HG03066 (cell line): ENCODE measurements around the gene FMN1.
"Not testable (repeated sequence)": the region's sequence is repeated elsewhere in the genome, so short reads cannot be mapped to it uniquely, and the experiment has no call there.

Experiments
- ATAC-seq: cut with Tn5 transposase; IDR thresholded peaks from one replicate; pipeline ENCODE4 v1.9.1; 2021; ENCODE audit warnings: low read depth; ENCODE audit not compliant: unreplicated experiment

FMN1 gene

DNA sequence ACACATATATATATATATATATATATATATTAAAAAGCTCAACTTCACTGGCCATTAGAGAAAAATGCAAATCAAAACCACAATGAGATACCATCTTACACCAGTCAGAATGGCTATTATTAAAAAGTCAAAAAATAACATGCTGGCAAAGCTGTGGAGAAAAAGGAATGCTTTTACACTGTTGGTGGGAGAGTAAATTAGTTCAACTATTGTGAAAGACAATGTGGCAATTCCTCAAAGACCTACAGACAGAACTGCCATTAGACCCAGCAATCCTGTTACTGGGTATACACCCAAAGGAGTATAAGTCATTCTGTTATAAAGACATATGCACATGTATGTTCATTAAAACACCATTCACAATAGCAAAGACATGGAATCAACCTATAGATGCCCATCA lies 244.5 kb downstream of the FMN1 start:
- not testable (repeated sequence) for ATAC-seq

DNA sequence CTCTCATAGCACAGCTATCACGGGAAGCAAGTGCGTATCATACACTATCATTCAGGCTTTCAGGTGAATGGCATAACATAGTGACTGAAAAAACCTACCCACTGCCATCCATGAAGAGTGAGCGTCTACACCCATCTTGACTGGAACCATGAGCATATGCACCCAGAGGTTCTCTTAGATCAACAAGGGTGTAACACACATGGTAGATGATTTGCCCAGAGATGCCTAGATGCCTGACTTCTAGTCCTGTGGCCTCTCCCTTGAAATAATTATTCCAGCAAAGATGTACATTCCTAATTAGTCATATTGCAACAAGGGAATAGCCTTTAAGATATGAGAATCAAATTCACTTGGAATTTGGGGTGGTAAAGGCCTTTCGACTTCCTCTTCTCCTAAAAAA lies 248.3 kb downstream of the FMN1 start:
- no peak for ATAC-seq

DNA sequence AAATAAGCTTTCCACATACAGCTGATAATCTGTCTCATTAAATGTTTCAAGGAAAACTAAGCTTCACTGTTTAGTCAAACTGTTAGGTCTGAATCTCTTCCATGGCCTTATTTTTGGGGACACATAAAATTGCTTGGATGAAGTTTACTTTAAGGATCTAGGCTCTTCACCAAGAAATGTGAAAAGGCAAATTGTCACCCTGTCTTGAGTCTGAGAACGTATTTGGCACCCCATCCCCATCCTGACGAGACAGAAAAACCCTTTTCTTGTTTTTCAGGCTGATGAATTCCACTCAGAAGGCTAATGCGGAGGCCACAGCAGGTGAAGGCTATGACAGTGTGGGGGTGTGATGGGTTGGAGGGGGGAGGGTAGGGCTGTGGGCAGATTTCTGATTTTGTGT lies 250.1 kb downstream of the FMN1 start:
- no peak for ATAC-seq

DNA sequence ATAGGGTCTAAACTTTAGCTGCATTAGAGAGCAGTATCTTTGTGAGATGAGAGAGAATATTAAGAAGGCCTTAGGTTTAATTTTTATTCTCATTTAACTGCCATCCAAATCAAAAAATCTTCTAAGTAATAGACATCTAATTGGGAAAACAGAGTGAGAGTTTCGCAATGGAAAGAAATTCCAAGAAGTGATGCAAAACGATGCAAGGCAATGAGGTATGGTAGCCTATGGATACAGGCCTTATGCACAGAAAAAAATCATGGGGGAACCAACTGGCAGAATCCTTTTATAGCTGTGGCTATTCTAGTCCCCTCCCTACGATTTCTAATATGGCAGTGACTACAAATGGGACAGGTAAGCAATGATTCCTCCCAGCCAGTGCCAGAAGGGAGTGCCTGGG lies 250.8 kb downstream of the FMN1 start:
- no peak for ATAC-seq

DNA sequence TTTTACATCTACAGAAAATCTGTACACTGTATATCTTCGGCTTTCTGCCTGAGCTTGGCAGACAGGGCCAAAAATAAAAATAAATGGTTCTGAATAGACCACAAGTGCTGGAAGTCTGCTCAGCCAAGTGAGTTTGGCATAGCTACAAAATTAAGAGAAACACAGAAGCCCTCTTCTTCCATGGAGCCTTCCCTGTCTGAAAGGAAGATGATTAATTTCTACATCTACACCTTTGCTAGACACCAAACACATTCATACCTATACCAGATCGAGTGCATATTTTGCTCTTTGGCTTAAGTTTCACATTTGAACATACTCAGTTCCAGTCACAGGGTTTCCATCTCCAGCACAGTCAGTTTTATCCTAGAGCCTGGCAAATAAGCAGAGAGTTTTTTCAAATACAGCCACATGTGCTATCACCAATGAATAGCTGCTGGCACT lies 252.1 kb downstream of the FMN1 start:
- no peak for ATAC-seq

DNA sequence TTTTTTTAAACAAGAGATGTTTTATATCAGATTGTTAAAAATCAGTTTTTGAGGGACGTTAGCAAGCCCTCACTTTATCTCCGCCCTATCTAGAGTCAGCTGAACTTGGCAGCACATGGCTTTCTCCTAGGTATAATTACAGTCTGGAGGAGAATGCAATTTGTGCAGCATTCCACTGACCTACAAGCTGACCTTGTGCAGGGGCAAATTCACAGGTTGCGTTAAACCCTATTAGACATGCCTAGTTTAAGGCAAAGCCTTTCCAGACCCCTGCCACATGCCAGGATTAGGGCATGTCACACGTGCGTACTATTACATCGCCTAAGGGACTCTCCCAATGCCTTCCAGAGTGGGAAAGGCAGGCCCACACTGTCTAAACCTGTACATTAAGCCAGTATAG lies 252.7 kb downstream of the FMN1 start:
- ATAC-seq = no peak

DNA sequence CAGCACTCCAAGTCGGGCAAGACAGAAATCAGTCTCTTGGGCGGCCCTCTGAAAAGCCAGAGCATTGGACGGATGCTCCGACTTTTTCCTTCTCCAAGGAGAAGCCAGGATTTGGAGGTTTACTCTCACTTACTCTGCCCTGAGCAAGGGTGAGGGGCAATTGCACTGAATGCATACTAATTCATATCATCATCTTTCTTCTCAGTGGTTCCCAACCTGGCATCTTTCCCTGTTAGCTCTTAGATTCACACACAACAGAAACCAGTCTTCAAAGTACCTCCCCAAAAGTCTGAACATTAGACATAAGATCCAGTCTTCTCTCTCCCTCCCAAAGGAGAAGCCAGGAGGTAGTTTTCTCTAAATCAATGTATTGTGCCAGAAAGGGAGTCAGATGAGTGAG lies 257.5 kb downstream of the FMN1 start:
- no peak for ATAC-seq

DNA sequence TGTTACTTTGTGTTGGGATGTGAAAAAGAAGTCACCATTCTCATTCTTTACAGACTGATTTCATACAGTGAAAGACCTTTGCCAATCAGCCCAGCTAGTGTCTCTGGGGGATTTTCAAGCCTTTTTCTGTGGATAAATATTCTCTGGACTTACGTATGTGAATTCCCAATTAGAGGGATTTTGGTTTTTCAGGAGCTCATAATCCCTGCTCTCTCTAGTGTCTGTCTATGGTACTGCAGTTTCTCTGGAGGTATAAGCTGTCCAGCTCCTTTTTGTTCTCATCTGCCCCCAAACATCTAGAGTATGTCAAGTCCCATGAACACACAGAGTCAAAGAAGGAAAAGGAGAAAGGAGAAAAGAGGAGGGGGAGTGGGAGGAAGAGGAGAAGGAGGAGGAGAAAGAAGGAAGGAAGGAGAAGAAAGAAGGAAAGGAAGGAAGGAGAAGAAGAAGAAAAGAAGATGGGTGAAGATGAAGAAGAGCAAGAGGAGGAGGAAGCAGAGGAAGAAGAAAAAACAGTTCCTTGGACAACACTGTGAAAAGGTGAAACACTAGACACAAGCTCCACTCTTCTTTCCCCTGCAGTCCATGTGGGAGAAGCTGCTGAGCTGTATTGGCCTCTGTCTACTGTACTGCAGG lies 258.1 kb downstream of the FMN1 start:
- no peak for ATAC-seq

DNA sequence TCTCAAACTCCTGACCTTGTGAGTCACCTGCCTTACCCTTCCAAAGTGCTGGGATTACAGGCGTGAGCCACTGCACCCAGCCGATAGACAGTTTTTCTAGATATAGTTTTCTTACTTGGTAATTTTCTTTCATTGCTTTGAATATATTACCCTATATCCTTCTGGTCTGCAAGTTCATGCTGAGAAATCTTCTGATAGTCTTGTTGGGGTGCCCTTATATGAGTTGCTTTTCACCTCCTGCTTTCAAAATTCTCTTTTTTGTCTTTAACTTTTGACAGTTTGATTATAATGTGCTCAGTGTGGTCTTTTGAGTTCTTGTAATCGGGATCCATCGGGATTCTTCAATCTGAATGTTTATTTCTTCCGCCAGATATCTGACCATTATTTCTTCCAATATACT lies 259.4 kb downstream of the FMN1 start:
- no peak for ATAC-seq

DNA sequence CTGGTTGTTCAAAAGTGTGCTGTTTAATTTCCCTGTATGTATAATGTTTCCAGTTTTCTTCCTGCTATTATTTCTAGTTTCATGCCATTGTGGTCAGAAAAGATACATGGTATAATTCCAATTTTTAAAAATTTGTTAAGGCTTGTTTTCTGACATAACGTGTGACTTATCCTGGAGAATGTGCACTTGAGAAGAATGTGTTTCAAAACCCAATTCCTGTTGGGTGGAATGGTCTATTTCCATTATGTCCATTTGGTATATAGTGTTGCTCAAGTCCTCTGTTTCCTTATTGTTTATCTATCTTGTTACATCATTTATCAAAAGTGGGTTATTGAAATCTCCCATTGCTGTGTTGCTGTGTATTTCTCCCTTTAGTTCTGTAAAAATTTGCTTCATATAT lies 261.3 kb downstream of the FMN1 start:
- no peak for ATAC-seq

DNA sequence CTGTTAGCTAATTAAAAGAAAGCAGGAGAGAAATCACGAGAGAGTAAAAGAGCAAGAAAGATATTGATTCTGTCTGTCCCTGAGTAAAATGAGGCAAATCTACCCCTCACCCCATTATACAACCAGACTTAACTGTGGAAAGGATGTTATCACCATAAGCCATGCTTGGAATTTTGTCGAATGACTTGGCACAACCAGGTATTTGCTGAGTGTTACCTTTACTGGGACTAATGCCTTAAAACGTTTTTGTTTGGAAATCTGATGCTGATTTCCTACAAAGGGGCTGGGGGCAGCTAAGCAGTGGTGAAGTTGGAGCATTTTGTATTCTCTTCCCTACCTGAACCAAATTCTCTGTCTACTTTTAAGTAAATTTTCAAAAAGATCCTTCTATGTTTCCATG lies 265.6 kb downstream of the FMN1 start:
- no peak for ATAC-seq

DNA sequence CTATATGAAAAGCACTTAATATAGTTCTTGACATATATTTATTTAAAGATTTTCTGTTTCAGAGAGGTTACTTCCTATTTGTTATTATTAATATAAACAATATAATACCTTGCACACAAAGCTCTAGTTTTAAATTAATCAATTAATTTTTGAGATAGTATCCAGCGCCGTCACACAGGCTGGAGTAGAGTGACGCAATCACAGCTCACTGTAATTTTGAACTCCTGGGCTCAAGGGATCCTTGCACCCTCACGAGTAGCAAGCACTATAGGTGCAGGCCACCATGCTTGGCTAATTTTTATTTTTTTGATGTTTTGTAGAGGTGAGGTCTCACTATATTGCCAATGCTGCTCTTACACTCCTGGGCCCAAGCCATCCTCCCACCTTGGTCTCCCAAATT lies 267.4 kb downstream of the FMN1 start:
- ATAC-seq = no peak

DNA sequence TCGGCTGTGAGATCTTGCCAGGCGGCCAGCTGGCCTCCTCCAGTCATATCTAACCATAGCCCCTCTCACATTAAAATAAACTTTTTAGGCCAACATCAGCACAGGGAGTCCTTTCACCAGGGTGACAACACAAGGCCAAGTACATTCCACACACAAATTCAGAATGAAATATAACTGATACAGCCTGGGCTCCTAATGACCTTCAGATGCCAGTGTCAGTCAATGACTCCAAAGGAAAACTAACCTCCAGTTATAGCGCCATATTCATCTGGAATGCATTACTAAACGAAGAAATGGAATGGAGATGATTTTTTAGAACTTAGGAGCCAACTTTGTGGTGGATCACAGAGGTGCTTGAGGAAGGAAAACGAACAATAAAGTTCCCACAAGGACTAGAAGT lies 271.3 kb downstream of the FMN1 start:
- no peak for ATAC-seq

DNA sequence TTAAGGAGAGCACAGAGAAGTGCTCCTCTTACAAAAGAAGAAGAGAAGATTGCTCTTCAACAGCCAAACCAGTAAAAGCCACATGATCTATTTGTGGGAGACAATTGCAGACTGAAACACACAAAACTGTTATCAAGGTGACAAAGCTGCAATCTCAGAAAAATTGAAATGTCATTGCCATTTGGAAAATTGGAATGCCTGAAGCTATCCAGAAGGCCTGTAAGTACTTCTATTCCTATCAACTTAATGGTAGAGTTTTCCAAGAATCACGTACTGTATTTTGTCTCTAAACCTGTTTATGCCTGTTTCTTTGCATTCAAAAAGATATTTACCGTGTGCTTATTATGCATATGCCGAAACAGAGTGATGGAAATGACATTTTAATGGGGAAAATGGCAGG lies 272.0 kb downstream of the FMN1 start:
- ATAC-seq = no peak

DNA sequence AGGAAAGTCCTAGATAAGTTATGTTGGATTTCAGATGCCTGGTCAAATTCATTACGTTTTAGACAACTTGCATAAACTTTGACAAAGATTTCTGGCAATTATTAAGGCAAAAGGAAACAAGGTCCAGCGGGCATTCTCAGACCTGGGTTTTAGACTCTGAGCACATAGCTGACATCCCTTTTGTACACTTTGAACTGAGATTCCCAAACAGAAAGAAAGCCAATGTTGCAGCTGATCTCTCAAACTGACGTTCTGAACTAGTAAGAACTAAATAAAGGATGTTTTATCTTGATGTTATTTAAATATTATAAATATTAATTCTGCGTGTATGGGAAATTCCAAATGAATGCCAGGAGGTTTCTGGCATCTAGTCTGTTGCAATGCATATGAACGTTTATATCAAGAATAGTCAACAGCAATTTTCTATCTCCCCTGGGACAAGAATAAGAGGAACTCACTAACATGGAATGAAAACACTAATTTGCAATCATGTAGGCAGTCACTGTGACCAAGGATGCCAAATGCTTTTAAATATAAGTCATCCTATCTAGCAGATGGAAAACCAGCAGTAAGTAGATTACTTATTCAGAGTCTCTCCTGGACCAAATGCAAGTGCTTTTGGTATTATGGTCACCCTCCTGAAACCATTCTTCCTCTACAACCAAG lies 274.6 kb downstream of the FMN1 start:
- no peak for ATAC-seq

DNA sequence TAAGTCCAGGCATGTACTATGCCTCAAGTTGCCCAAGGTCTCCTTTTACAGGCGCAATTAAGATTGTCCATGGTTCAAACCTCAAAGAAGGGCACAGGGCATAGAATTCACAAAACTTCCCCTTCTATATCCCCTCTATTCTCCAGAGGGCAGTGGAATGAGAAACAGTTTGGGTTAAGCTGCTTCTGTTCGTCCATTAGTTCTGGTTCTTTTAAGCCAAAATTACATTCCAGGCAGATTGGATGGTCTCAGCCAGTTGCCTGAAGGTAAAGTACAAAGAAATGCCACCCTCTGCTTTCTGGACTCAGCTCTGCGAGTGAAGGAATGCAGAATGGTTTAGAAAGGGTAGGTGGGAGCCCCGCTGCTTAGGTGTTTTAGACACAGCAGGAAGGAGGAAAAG lies 276.0 kb downstream of the FMN1 start:
- ATAC-seq = no peak

DNA sequence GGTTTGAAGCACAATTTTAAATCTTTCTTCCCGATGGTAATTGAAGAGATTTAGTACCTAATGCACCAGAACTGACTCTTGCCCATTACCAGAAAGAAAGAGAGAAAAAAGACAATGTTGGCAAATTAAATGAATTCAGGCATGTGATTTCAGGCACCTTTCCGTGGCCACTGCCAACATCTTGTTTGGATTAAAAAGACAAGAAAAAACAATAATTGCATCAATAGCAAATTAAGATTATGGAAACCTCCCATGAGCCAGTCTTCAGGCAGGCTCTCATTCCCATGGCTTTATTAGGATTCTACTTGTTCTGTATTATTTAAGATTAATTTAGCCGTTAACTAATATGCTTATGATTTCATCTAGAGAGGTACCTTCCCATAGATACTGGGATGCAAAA lies 283.7 kb downstream of the FMN1 start:
- no peak for ATAC-seq

DNA sequence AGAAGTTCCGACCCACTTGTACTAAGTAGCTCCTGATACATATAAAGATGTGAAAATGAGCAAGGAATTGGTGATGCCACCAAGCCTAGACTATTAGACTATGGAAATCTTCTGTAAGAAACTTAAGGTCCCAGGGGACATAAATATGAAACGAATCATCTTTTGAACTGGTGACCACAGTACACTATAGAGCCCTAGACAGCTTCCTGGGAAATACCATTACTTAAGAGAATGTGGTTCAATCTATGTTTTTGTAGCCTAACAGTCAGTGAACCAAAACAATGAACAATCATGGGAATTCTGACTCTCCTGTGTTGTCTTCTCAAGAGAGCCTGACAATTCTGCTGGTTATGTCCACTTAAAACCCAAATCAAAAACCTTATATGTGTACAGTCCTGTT lies 285.1 kb downstream of the FMN1 start:
- ATAC-seq = no peak

DNA sequence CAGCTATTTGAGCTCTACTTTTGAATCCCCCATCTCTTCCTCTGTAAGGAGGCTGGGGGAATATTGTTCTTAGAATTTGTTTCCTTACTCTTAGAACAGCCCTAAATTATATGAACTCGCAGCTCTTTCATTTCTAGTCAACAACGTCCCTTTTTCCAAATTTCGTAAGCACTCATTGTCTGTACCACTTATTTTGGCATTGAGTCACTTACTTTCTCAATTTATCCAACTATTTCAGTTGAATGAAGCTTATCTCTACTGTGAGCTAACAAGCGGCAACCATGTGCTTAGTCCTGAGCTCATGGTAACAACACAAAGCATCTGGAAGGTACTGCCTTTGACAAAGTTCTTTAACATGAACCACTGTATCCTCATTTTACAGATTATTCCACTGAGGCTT lies 285.6 kb downstream of the FMN1 start:
- ATAC-seq = no peak

DNA sequence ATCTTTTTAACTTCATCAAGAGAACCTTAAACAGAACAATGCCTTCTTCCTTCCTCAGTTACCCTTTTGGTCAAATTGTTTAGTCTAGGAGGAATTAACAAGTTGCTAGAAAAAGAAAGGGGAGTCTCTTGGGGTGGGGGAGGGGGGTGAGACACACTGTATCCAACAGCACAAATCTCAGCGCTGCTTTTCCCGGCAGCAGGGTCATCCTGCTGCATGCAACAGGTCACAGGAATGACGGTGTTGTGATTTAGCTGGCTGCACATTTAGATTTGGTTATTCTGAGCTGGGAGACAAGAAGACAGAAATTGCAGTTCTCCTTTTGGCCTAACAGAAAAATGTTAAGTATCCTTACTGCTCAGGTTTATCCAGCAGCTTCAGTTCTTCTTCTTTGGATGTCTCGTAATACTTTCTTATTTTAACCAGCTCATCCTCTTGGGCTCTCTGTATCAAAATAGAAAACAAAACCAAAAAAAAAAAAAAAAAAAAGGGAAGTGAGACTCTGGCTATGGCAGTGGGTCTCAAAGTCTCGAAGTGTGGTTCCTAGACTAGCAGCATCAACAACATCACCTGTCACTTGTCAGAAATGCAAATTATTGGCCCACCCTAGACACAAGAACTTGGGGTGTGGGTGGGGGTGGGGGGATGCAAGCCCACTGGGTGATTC lies 286.2 kb downstream of the FMN1 start:
- peak; percentile 86 for ATAC-seq

DNA sequence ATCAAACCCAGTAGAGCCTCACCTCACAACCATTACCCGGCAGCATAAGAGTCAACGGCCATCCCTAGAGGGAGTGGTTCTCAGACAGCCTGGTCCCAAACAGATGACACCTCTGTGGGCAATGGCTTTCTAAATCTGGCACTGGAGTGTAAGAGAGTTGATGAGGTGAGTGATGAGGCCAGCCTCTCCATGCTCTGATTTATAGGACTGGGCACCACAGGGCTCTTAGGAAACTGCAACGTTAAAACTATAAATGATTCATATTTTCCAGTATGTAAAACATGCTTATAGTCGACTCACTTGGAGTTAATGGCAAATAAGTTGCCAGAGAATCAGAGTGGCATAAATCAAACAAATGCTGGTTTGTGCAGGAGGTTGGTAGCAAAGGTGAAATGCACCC lies 289.0 kb downstream of the FMN1 start:
- no peak for ATAC-seq

DNA sequence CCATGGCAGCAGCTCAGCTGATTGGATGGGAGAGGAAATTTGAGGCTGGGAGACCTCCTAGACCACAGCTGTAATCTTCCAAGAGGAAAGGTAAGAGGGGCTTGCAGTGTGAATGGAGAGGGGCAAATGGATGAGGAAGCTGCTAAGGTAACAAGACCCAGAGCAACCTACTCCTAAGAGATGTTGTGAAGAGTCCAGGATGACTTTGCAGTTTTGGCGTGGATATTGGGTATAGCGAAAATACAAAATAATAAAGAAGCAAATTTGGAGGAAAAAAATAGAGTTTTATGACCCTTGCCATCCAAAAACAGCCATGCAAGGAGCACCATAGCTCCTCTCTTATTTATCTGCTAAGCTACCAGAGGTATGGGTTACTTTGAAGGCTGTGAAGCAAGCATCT lies 290.1 kb downstream of the FMN1 start:
- ATAC-seq = no peak
